ENCODE measurements around the gene MPHOSPH10.
"Not testable (repeated sequence)": the region's sequence is repeated elsewhere in the genome, so short reads cannot be mapped to it uniquely, and the experiment has no call there.

MPHOSPH10 gene

DNA sequence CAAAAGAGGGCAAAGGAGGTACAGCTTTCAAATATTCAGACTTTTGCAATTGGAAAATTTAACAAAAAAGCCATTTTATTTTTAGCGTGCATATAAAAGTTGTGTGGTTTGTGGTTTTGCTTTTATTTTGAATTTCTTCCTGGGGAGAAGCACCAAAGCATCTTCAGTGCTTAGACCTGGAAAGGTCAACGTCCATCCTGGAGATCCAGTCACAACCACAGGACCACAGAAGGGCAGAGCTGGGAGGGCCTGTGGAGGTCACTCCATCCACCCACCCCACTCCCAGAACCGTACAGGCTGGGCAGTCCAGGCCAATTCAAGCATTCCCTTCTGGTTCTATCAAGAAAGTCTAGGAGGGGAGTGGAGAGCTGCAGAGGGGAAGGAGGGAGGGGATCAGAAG is 43.8 kb downstream of the MPHOSPH10 start:
- no peak for DNase-seq (ENCODE audit: low spot score)
- TF ChIP-seq, protein P1, sequence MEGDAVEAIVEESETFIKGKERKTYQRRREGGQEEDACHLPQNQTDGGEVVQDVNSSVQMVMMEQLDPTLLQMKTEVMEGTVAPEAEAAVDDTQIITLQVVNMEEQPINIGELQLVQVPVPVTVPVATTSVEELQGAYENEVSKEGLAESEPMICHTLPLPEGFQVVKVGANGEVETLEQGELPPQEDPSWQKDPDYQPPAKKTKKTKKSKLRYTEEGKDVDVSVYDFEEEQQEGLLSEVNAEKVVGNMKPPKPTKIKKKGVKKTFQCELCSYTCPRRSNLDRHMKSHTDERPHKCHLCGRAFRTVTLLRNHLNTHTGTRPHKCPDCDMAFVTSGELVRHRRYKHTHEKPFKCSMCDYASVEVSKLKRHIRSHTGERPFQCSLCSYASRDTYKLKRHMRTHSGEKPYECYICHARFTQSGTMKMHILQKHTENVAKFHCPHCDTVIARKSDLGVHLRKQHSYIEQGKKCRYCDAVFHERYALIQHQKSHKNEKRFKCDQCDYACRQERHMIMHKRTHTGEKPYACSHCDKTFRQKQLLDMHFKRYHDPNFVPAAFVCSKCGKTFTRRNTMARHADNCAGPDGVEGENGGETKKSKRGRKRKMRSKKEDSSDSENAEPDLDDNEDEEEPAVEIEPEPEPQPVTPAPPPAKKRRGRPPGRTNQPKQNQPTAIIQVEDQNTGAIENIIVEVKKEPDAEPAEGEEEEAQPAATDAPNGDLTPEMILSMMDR (conservative IDR thresholded peaks at IDR 0.05; ENCODE audit: low read depth) = no peak
- ChIA-PET POLR2A (ENCODE audit: low non-redundant PET) (no interaction called here), CTCF (no interaction called here)
- H3K27ac ChIP-seq = no peak overlapping the region

DNA sequence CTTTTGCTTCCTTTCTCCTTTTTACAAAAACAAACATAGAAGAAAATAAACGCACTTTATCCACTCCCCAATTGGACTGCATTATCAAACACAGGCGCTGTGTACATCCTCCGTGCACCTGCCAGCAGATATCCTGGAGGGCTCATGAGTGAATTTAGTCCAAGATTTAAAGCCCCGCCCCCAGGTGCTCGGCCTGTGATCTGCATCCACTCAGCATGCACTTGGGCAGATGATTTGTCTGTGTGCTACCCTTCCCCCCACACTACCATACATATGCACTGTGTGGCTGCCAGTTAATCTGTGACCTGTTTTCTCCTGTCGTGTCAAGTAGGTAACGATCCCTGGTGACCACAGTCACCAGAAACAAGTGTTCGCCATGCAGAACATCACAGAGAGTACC is 48.4 kb downstream of the MPHOSPH10 start:
- H3K27ac ChIP-seq; POLR2A ChIA-PET (ENCODE audit: low non-redundant PET); CTCF ChIA-PET; DNase-seq (ENCODE audit: low spot score): not testable (repeated sequence)

- TF ChIP-seq, protein P1 (conservative IDR thresholded peaks at IDR 0.05; ENCODE audit: low read depth) = no peak
- no peak for DNase-seq (ENCODE audit: low spot score)
- POLR2A ChIA-PET (ENCODE audit: low non-redundant PET) = no interaction called here
- no peak overlapping the region for H3K27ac ChIP-seq
- CTCF ChIA-PET = no interaction called here
These were observed 50.9 kb downstream of the MPHOSPH10 start for GRCh38 chr2:71181316-71181715.

- not testable (repeated sequence) for H3K27ac ChIP-seq
These were observed 53.1 kb downstream of the MPHOSPH10 start for GRCh38 chr2:71183306-71184115.

GRCh38 chr2:71186973-71187372 is 56.5 kb downstream of the MPHOSPH10 start:
- no peak for DNase-seq (ENCODE audit: low spot score)
- ChIA-PET CTCF (interaction anchor here (0.6 to 0.7 kb wide), 2 partner anchors 41 to 95 kb away, joined by 3 read pairs; no protein-coding TSS in a partner anchor), POLR2A (ENCODE audit: low non-redundant PET) (no interaction called here)
- H3K27ac ChIP-seq = no peak overlapping the region
- TF ChIP-seq, protein P1 (conservative IDR thresholded peaks at IDR 0.05; ENCODE audit: low read depth) = no peak

More at GRCh38 chr2:71183306-71184115, 53.1 kb downstream of the MPHOSPH10 start:
- CTCF ChIA-PET; DNase-seq (ENCODE audit: low spot score); POLR2A ChIA-PET (ENCODE audit: low non-redundant PET): not testable (repeated sequence)

- TF ChIP-seq, protein P1 (conservative IDR thresholded peaks at IDR 0.05; ENCODE audit: low read depth) = no peak
- no peak for DNase-seq (ENCODE audit: low spot score)
- ChIA-PET CTCF (interaction anchor here (0.7 kb wide), 1 partner anchor 95 kb away, joined by 3 read pairs; no protein-coding TSS in a partner anchor), POLR2A (ENCODE audit: low non-redundant PET) (no interaction called here)
- no peak overlapping the region for H3K27ac ChIP-seq
These were observed 57.2 kb downstream of the MPHOSPH10 start for GRCh38 chr2:71187589-71187988.

DNA sequence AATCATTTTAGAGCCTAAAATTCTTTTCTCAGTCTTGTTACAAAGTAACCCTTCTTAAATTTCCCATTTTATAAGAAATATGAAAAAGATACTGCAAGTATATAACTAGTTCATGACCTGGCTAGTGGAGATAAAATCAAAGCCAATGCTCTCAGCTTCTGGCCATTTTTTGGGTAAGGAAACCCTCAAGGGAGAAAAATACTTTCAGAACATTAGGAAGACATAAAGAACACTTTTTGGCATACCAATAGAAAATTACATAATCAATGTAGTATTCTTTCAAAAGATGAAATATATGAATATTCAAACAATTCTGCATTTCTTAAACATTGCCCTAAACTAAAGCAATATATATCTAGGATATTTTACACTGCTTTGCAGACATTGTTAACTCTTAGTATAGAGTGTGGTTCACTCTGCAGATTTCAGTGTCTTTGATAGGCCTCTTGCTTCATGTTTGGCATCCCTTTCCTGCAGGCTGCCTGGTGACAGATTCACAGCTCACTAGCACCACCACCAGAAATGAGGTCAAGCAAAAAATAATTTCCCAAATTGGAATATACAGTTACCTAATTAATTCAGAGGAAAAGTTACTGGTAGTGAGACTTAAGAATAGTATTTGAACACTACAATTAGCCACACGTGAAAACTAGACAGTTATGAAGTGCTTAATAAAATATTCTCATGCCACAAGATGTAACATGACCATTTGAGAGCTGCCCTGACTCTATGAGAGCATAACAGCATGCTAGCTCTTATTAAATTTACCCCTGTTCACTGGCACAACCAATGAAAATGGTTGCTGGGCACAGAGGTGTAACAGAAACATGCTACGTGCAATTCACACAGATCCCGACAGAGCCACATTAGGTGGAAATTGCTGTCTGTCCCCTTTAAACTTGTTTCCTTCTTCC is 60.5 kb downstream of the MPHOSPH10 start:
- ChIA-PET CTCF (interaction anchor here (1.2 to 1.6 kb wide), 2 partner anchors 9 to 81 kb away, joined by 3 to 4 read pairs; no protein-coding TSS in a partner anchor), POLR2A (ENCODE audit: low non-redundant PET) (no interaction called here)
- no peak overlapping the region for H3K27ac ChIP-seq
- DNase-seq (ENCODE audit: low spot score) = peak; percentile 20
- TF ChIP-seq, protein P1 (conservative IDR thresholded peaks at IDR 0.05; ENCODE audit: low read depth) = peak; percentile 40

All from RWPE1 (cell line).